Right lobe of liver (tissue), 4 donors: ENCODE measurements around the gene ZBTB48.

ENCODE experiments used
- CTCF ChIP-seq, 4 donors: fragments of 200-600 bp in 3 of 4; fragments of 450-650 bp in 1 of 4; IDR thresholded peaks; one replicate each; pipeline versions ENCODE4 v1.5.1 to v1.8.0; 2016 to 2022; ENCODE audit warnings: antibody characterized with exemption in 4 of 4, mild to moderate bottlenecking in 2 of 4
- POLR2A ChIP-seq: fragments of 450-650 bp; IDR thresholded peaks from one replicate; pipeline ENCODE4 v1.6.1; 2017; ENCODE audit warnings: antibody characterized with exemption, mild to moderate bottlenecking
- donor health status: DM: no; HTN: no; CAD: no.
- donor health status: DM: no; HTN: no; CAD: no.
- donor health status: DM: no; HTN: yes; CAD: no.

- TF ChIP-seq CTCF (IDR thresholded peaks at IDR 0.05) (no peak), POLR2A (no peak)
Observed at GRCh38 chr1:6596886-6597776, 17.3 kb downstream of the ZBTB48 start.
